Duodenal mucosa (tissue), 2 donors: ENCODE results near the gene SDHAF1.

ENCODE experiments used
- H3K27ac ChIP-seq: one replicate; pipeline ENCODE4 v1.7.0; 2013; ENCODE audit warnings: low read depth, low read length
- H3K27me3 ChIP-seq, 2 donors: one replicate each; pipeline ENCODE4 v1.7.0; 2013; ENCODE audit warnings: low read length in 2 of 2, control low read depth in 1 of 2; ENCODE audit not compliant: insufficient read depth in 2 of 2, control insufficient read depth in 1 of 2
- H3K36me3 ChIP-seq, 2 donors: one replicate each; pipeline ENCODE4 v1.7.0; 2013; ENCODE audit warnings: low read length in 2 of 2, control low read depth in 1 of 2; ENCODE audit not compliant: insufficient read depth in 2 of 2, control insufficient read depth in 1 of 2
- H3K4me1 ChIP-seq, 2 donors: one replicate each; pipeline ENCODE4 v1.7.0; 2013; ENCODE audit warnings: low read length in 2 of 2, control low read depth in 1 of 2; ENCODE audit not compliant: insufficient read depth in 2 of 2, control insufficient read depth in 1 of 2
- H3K4me3 ChIP-seq, 2 donors: one replicate each; pipeline ENCODE4 v1.7.0; 2013; ENCODE audit warnings: low read length in 2 of 2, low read depth in 1 of 2
- H3K9ac ChIP-seq, 2 donors: one replicate each; pipeline ENCODE4 v1.7.0; 2013; ENCODE audit warnings: low read length in 2 of 2, low read depth in 1 of 2
- H3K9me3 ChIP-seq, 2 donors: one replicate each; pipeline ENCODE4 v1.7.0; 2013; ENCODE audit warnings: low read length in 2 of 2, control low read depth in 1 of 2; ENCODE audit not compliant: control insufficient read depth in 1 of 2

SDHAF1 gene

DNA sequence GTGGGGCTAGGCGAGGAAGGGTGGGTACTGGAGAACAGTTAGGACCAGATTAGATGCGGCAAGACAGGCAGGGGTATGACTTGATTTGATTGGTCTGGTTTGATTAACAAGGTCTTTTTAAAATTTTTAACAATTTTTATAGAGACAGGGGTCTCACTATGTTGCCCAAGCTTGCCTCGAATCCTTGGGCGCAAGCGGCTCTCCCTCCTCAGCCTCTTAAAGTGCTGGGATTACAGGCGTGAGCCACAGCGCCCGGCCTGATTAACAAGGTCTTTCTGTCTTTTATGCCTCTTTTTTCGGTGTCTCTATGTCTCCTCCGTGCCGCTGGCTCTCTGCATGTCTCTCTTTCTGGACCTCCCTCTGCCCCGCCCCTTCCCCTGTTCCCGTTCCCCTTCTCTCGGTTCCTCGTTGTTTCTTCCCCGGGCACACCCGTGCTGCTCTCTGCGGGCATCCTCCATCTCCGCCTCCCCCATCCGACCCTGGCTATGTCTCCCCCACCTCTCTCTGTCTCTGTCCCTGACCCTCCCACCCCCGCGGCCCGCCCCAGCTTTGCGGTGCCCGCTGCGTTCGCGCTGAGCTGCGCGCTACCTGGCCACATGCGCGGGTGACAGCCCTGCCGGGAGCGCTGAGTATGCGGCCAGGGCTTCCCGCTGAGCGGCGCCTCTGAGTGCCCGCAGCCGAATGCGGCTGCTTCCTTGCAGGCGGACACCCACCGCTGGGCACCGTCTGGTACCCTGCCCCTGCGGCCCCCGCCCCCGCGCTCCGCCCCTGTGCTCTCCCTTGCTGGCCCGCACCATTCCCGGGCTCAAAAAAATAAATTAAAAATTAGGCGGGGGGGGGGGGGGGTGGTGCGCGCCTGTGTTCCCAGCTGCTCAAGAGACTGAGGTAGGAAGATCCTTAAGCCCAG lies 8.1 kb upstream of the SDHAF1 start:
- H3K27ac ChIP-seq = no peak overlapping the region
- H3K27me3 ChIP-seq = peaks cover 17 to 20% of the 10 kb centered on the region in 2 donors
- H3K4me1 ChIP-seq = no peaks in the 10 kb centered on the region
- peak overlapping the region; percentile 8 to 28 for H3K4me3 ChIP-seq
- H3K9ac ChIP-seq = no peak overlapping the region
- H3K9me3 ChIP-seq = no peaks in the 10 kb centered on the region
- H3K36me3 ChIP-seq = no peaks in the 10 kb centered on the region

DNA sequence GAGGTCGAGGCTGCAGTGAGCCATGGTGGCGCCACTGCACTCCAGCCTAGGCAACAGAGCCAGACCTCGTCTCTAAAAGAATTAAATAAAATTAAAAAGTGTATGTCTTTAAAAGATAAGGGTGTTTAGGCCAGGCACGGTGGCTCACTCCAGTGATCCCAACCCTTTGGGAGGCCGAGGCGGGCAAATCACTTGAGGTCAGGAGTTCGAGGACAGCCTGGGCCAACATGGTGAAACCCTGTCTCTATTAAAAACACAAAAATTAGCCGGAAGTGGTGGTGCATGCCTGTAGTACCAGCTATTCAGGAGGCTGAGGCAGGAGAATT lies 7.5 kb upstream of the SDHAF1 start:
- peaks cover 17 to 20% of the 10 kb centered on the region in 2 donors for H3K27me3 ChIP-seq
- H3K36me3 ChIP-seq = no peaks in the 10 kb centered on the region
- no peak overlapping the region for H3K4me3 ChIP-seq

DNA sequence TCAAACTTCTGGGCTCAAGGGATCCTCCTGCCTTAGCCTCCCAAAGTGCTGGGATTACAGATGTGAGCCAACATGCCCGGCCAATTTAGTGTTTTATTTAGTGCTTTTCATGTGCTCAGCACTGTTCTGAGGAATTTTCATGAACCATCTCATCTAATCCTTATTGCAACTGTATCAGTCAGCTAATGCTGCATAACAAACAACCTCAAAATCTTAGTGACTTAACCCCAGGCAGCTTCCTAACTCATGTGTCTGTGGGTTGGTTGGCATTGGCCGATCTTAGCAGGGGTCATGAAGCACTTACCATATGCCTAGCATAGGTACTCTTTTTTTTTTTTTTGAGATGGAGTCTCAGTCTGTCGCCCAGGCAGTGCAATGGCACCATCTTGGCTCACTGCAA lies 6.2 kb upstream of the SDHAF1 start:
- Histone ChIP-seq H3K9me3 (no peaks in the 10 kb centered on the region), H3K4me3 (no peak overlapping the region), H3K27me3 (peaks cover 17 to 20% of the 10 kb centered on the region in 2 donors), H3K9ac (no peak overlapping the region), H3K4me1 (no peaks in the 10 kb centered on the region), H3K36me3 (no peaks in the 10 kb centered on the region), H3K27ac (no peak overlapping the region)

More for the DNA sequence above, 7.5 kb upstream of the SDHAF1 start:
- Histone ChIP-seq H3K4me1 (no peaks in the 10 kb centered on the region), H3K9me3 (no peaks in the 10 kb centered on the region), H3K9ac (no peak overlapping the region), H3K27ac (no peak overlapping the region)

DNA sequence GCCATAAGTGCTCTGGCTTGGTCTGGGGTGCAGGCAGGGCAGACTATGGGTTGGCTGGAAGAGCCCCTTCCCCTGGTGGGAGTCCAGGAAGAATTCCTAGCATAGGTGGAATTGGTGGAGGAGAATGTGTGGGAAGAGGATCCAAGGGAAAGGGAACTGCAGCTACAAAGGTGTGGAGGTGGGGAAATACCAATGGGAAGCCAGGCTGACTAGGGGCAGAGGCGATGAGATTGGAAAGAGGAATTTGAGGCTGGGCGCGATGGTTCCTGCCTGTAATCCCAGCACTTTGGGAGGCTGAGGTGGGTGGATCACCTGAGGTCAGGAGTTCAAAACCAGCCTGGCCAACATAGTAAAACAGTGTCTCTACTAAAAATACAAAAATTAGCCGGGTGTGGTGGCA lies 4.8 kb upstream of the SDHAF1 start:
- no peak overlapping the region for H3K4me3 ChIP-seq
- peaks cover 15 to 18% of the 10 kb centered on the region in 2 donors for H3K27me3 ChIP-seq
- no peak overlapping the region for H3K9ac ChIP-seq

DNA sequence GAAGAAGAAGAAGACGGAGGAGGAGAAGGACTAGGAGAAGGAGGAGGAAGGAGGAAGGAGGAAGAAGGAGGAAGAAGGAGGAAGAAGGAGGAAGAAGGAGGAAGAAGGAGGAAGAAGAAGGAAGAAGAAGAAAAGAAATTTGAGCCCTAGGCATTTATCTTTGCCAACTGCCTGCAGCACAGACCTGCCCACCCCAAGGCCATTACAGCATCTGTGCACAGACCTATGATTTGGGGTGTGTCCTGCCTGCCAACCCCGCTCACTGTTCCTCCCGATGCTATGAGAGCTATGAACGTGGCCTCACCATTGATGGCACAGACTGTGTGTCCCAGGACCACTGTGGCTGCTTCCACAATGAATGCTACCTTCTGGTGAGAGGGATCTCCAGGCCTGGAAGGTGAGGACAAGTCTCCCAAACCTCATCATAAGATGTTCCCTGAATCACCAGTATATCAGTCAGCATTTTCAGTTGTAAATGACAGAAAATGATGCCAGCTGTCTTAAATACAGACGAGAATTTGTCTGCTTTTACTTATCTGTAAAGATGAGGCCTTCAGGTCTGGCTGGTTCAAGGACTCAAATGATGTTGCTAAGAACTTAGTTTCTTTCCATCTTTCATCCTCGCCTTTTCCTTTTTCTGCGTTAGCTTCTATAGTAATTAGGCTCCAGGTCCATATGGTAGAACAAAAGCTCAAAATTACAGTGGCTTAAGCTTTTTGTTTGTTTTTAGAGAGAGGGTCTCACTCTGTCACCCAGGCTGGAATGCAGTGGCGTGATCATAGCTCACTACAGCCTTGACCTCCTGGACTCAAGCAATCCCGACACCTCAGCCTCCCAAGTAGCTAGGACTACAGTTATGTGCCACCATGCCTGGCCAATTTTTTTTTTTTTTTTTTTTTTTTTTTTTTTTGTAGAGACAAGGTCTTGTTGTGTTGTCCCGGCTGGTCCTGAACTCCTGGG lies 3.9 kb upstream of the SDHAF1 start:
- peaks cover 9 to 11% of the 10 kb centered on the region in 2 donors for H3K27me3 ChIP-seq
- H3K4me1 ChIP-seq = peaks cover 4 to 15% of the 10 kb centered on the region in 2 donors
- no peak overlapping the region for H3K27ac ChIP-seq
- no peaks in the 10 kb centered on the region for H3K36me3 ChIP-seq
- H3K9me3 ChIP-seq = no peaks in the 10 kb centered on the region
- no peak overlapping the region for H3K4me3 ChIP-seq
- no peak overlapping the region for H3K9ac ChIP-seq

More for the DNA sequence above, 4.8 kb upstream of the SDHAF1 start:
- H3K9me3 ChIP-seq = no peaks in the 10 kb centered on the region
- no peak overlapping the region for H3K27ac ChIP-seq
- H3K4me1 ChIP-seq = peaks cover 0 to 7% of the 10 kb centered on the region in 2 donors
- H3K36me3 ChIP-seq = no peaks in the 10 kb centered on the region

DNA sequence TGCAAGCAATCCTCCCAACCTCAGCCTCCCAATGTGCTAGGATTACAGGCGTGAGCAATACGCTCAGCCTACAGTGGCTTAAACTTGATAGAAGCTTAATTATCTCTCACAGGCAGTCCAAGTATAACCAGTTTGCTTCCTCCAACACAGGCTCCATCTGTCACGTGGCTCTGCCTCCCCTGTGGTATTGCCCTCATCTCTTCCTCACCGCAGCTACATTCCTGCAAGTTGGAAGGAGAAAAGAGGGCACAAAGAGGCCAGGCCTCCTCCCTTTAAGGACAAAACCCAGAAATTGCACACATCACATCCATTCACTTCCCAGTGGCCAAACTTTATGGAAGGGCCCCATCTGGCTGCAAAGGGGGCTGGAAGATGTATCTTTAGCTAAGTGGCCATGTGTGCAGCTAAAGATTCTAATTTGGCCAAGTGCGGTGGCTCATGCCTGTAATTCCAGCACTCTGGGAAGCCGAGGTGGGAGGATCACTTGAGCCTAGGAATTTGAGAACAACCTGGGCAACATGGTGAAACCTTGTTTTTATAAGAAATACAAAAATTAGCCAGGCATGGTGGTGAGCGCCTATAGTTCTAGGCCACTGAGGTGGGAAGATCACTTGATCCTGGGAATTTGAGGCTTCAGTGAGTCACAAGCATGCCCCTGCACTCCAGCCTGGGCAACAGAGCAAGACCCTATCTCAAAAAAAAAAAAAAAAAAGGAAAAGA lies 3.1 kb upstream of the SDHAF1 start:
- Histone ChIP-seq H3K4me3 (no peak overlapping the region), H3K9ac (no peak overlapping the region), H3K9me3 (no peaks in the 10 kb centered on the region), H3K4me1 (peaks cover 12 to 23% of the 10 kb centered on the region in 2 donors), H3K27me3 (peaks cover under 1 to 3% of the 10 kb centered on the region in 2 donors), H3K27ac (no peak overlapping the region), H3K36me3 (no peaks in the 10 kb centered on the region)

DNA sequence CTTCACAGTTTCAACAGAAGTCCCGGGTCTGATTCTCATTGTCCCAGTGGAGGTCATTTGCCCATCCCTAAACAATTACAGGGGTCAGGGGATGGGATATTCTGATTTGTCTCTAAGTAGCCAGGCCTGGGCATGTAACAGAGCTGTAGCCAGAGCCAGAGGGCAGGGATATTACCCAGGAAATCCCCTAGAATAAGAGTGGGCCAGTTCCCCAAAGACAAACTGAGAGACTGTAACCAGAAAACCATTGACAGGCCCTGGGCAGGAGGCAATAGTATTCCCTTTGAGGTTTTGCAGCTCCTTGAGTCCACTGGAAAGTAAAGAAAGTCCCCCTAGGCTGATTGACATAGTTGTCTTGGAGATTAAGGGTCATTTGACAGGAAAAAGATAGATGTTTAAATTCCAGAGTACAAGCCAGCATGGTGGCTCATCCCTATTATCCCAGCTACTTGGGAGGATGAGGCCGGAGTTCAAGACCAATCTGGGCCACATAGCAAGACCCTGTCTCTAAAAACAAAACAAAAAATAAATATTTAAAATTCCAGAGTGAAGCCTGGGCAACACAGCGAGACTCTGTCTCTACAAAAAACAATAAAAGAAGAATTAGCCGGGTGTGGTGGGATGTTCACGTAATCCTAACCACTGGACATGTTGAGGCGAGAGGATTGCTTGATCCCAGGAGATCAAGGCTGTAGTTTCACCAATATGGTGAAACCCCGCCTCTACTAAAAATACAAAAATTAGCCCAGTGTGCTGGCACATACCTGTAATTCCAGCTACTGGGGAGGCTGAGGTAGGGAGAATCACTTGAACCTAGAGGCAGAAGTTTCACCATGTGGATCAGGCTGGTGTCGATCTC lies 1.9 kb upstream of the SDHAF1 start:
- H3K36me3 ChIP-seq = peaks cover 0 to under 1% of the 10 kb centered on the region in 2 donors

DNA sequence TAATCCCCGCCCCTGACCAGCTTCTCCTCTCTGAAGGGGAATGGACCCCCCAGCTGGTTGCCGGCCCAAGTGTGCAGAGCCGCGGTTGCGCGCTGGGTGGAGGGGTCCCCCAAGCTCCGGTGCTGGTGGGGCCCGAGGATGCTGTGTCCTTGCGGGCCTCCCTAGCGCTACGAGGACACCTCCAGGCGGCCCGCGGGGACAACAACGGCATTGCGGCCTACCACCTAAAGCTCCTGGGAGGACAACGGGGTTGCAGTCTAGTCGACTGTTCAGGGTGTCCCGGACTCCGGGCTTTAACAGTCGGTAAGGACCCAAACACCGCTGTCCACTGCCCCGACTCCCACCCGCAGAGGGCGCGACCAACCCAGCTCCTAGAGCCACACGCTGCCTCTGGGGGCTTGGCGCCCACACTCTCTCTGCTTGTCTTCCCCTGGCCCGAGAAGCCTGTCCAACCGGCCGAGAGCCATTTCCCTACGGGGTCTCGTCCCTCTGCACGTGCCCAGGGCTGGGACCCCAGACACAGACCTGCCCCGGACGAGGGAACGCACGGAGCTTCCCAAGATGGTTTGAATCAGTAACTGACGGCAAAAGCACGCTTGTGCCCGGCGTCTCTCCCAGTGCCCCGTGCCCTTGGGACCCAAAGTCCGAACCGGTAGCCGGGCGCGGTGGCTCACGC lies 927 bp upstream of the SDHAF1 start:
- H3K9me3 ChIP-seq = no peaks in the 10 kb centered on the region
- H3K36me3 ChIP-seq = peaks cover 0 to 9% of the 10 kb centered on the region in 2 donors
- peak overlapping the region; percentile 26 to 88 for H3K9ac ChIP-seq
- peaks cover 0 to 3% of the 10 kb centered on the region in 2 donors for H3K27me3 ChIP-seq
- no peak overlapping the region for H3K27ac ChIP-seq
- H3K4me1 ChIP-seq = peaks cover 15 to 26% of the 10 kb centered on the region in 2 donors
- peak overlapping the region; percentile 90 to 97 for H3K4me3 ChIP-seq

More for the DNA sequence above, 1.9 kb upstream of the SDHAF1 start:
- Histone ChIP-seq H3K9me3 (no peaks in the 10 kb centered on the region), H3K27ac (no peak overlapping the region), H3K9ac (no peak overlapping the region), H3K4me1 (peaks cover 12 to 23% of the 10 kb centered on the region in 2 donors), H3K27me3 (peaks cover 0 to 3% of the 10 kb centered on the region in 2 donors), H3K4me3 (no peak overlapping the region)
